Fibroblast of lung (primary cell): ENCODE measurements around the gene RFX1. TPM values are rescaled to one million over a fixed set of nuclear protein-coding genes. Genes with fewer than 3 reads are reported as not detected.

Experiments
- DNase-seq, 2 donors: peaks; one replicate each; pipeline versions ENCODE4 v3.0.0 to v3.0.0-alpha.2; 2010; ENCODE audit warnings: low read depth in 2 of 2
- H2AFZ ChIP-seq: 2 replicates; pipeline ENCODE4 v1.5.1; 2012; ENCODE audit warnings: low read length, control low read depth, inconsistent platforms
- H3K27ac ChIP-seq: 2 replicates; pipeline ENCODE4 v1.5.1; 2011; ENCODE audit warnings: low read length, control low read depth; ENCODE audit not compliant: insufficient read depth
- H3K27me3 ChIP-seq: 2 replicates; pipeline ENCODE4 v1.5.1; 2011; ENCODE audit warnings: mild to moderate bottlenecking, low read length; ENCODE audit not compliant: control insufficient read depth, insufficient read depth
- H3K36me3 ChIP-seq: 2 replicates; pipeline ENCODE4 v1.5.1; 2011; ENCODE audit warnings: low read length; ENCODE audit not compliant: control insufficient read depth, insufficient read depth
- H3K4me1 ChIP-seq: 2 replicates; pipeline ENCODE4 v1.5.1; 2011; ENCODE audit warnings: low read length; ENCODE audit not compliant: control insufficient read depth, insufficient read depth; ENCODE audit errors: extremely low read depth
- H3K4me2 ChIP-seq: 2 replicates; pipeline ENCODE4 v1.5.1; 2011; ENCODE audit warnings: low read length, control low read depth; ENCODE audit not compliant: insufficient read depth; ENCODE audit errors: extremely low read depth
- H3K4me3 ChIP-seq, 4 experiments: fragments of 200-600 bp in 1 of 4; sonication (generic) in 1 of 4; replicated peaks in 1 of 4; 2 replicates each; pipeline ENCODE4 v1.5.1; 2011 to 2016; ENCODE audit warnings: low read length in 4 of 4, low read depth in 3 of 4, mild to moderate bottlenecking in 3 of 4, control low read depth in 2 of 4, inconsistent platforms in 1 of 4, mixed read lengths in 1 of 4; ENCODE audit not compliant: insufficient read depth in 1 of 4; ENCODE audit errors: control extremely low read depth in 1 of 4
- H3K79me2 ChIP-seq: 2 replicates; pipeline ENCODE4 v1.5.1; 2012; ENCODE audit warnings: mild to moderate bottlenecking, low read length, inconsistent platforms; ENCODE audit not compliant: control insufficient read depth, insufficient read depth
- H3K9ac ChIP-seq: 2 replicates; pipeline ENCODE4 v1.5.1; 2011; ENCODE audit warnings: mild to moderate bottlenecking, low read length, control low read depth; ENCODE audit not compliant: insufficient read depth
- H3K9me3 ChIP-seq: 2 replicates; pipeline ENCODE4 v1.5.1; 2012; ENCODE audit warnings: low read depth, low read length; ENCODE audit not compliant: control insufficient read depth, insufficient read depth
- H4K20me1 ChIP-seq: 2 replicates; pipeline ENCODE4 v1.5.1; 2011; ENCODE audit warnings: low read length; ENCODE audit not compliant: control insufficient read depth, insufficient read depth; ENCODE audit errors: extremely low read depth
- EZH2 ChIP-seq: IDR thresholded peaks from 2 replicates; pipeline ENCODE4 v1.5.1; 2012; ENCODE audit warnings: low read length, control low read depth, mild to moderate bottlenecking; ENCODE audit errors: missing control alignments
- polyA plus RNA-seq, 2 donors: library from polyadenylated mRNA; depleted of rRNA in 1 of 2; stranded (reverse) in 1 of 2; unstranded in 1 of 2; fragments of >200 nt; gene quantifications; 2 replicates each; pipeline ENCODE4 v1.2.1, GENCODE V29; 2011 to 2012; ENCODE audit warnings: missing spikeins in 1 of 2
- total RNA-seq: library from RNA; depleted of rRNA; stranded (reverse); fragments of >200 nt; gene quantifications from 2 replicates; pipeline ENCODE4 v1.2.1, GENCODE V29; 2014
- TF ChIP-seq, protein P1 (sequence below), 2 donors: IDR thresholded peaks in 1 of 2; conservative IDR thresholded peaks in 1 of 2; 1 replicate in 1 of 2; 2 replicates in 1 of 2; pipeline ENCODE4 v1.5.1; 2011 to 2012; ENCODE audit warnings: low read length in 2 of 2, control low read depth in 1 of 2, inconsistent platforms in 1 of 2, low read depth in 1 of 2, mild to moderate bottlenecking in 1 of 2

RFX1 gene
- total and polyA plus RNA-seq, 2 donors (not counting 1 experiment from before 2014, with no cell fraction given), result 0.44 to 2.6 TPM

DNA sequence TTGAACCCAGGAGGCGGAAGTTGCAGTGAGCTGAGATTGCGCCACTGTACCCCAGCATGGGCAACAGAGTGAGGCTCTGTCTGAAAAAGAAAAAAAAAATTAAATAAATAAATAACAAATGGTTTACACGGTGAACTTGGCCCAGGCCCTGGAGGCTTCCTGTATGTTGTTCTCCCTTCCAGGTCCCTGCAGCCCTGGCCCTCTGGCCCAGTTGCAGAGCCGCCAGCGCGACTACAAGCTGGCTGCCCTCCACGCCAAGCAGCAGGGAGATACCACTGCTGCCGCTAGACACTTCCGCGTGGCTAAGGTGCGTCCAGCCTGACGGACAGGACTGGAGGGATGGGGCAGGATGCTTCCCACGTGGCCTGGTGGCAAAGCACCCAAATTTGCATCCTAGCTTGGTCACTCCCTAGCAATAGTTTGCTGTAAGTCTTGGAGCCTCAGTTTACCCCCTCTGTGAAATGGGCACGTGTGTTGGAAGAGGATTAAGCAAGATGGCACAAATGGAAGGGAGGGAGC is 88.2 kb downstream of the RFX1 start:
- Histone ChIP-seq H3K4me2 (no peak overlapping the region), H3K79me2 (no peaks in the 10 kb centered on the region), H3K9me3 (no peaks in the 10 kb centered on the region), H3K36me3 (peaks cover 14% of the 10 kb centered on the region), H3K4me1 (no peaks in the 10 kb centered on the region), H3K27ac (no peak overlapping the region), H2AFZ (no peak overlapping the region), H3K4me3 (no peak overlapping the region), H3K27me3 (no peaks in the 10 kb centered on the region), H3K9ac (no peak overlapping the region), H4K20me1 (no peaks in the 10 kb centered on the region)
- DNase-seq, result no peak
- TF ChIP-seq, protein P1, sequence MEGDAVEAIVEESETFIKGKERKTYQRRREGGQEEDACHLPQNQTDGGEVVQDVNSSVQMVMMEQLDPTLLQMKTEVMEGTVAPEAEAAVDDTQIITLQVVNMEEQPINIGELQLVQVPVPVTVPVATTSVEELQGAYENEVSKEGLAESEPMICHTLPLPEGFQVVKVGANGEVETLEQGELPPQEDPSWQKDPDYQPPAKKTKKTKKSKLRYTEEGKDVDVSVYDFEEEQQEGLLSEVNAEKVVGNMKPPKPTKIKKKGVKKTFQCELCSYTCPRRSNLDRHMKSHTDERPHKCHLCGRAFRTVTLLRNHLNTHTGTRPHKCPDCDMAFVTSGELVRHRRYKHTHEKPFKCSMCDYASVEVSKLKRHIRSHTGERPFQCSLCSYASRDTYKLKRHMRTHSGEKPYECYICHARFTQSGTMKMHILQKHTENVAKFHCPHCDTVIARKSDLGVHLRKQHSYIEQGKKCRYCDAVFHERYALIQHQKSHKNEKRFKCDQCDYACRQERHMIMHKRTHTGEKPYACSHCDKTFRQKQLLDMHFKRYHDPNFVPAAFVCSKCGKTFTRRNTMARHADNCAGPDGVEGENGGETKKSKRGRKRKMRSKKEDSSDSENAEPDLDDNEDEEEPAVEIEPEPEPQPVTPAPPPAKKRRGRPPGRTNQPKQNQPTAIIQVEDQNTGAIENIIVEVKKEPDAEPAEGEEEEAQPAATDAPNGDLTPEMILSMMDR (conservative IDR thresholded peaks at IDR 0.05 in 1 of 2, IDR thresholded peaks at IDR 0.05 in 1 of 2; ENCODE audit: low read depth in 1 of 2, low read length in 2 of 2), result no peak
- TF ChIP-seq EZH2, result no peak

DNA sequence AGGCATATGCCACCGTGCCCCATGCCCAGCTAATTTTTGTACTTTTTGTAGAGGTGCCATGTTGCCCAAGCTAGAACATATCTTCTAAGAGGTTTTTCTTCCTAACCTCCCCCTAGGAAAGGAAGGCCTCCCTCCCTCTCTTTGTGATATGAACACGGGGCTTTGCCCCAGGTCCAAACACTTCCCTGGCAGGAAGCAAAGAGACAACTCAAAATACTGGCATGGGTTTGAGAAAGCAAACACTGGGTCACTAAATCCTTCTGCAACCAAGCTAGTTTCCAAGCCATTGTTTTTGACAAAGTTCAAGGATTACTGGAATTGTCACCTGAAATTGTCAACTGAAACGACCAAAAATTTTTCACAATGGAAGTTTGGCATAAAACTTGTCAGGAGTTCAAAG is 91.3 kb downstream of the RFX1 start:
- Histone ChIP-seq H4K20me1 (no peaks in the 10 kb centered on the region), H3K79me2 (no peaks in the 10 kb centered on the region), H3K9ac (no peak overlapping the region), H3K9me3 (no peaks in the 10 kb centered on the region), H3K4me3 (no peak overlapping the region), H3K4me2 (no peak overlapping the region), H3K27me3 (no peaks in the 10 kb centered on the region), H3K4me1 (no peaks in the 10 kb centered on the region), H3K27ac (no peak overlapping the region), H2AFZ (no peak overlapping the region), H3K36me3 (peaks cover 11% of the 10 kb centered on the region)
- DNase-seq, result no peak
- no peak for TF ChIP-seq EZH2

DNA sequence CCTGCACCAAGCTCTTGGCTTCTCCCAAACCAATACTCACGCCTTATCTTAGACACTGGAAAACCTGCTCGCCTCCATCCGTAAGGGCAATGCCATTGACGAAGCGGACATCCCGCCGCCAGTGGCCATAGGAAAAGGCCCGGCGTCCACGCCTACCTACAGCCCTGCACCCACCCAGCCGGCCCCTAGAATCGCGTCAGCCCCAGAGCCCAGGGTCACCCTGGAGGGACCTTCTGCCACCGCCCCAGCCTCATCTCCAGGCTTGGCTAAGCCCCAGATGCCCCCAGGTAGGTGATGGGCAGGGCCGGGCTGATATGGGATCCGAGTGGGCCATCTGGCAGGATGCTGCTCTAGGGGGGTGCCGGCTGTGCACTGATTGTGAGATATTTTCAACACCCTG is 92.8 kb downstream of the RFX1 start:
- peaks cover 7% of the 10 kb centered on the region for H3K36me3 ChIP-seq

More for the DNA sequence above, 92.8 kb downstream of the RFX1 start:
- Histone ChIP-seq H3K4me1 (no peaks in the 10 kb centered on the region), H3K27me3 (no peaks in the 10 kb centered on the region), H3K27ac (no peak overlapping the region), H3K9me3 (no peaks in the 10 kb centered on the region), H3K79me2 (no peaks in the 10 kb centered on the region), H3K4me2 (no peak overlapping the region), H3K4me3 (no peak overlapping the region), H3K9ac (no peak overlapping the region), H2AFZ (no peak overlapping the region), H4K20me1 (no peaks in the 10 kb centered on the region)
- no peak for TF ChIP-seq EZH2
- TF ChIP-seq, protein P1 (conservative IDR thresholded peaks at IDR 0.05 in 1 of 2, IDR thresholded peaks at IDR 0.05 in 1 of 2; ENCODE audit: low read depth in 1 of 2, low read length in 2 of 2), result no peak
- DNase-seq, result no peak

Other genes starting within 250 kb of the RFX1 start
- gene MRI1, start 241.8 kb downstream of the RFX1 start, total RNA-seq, result 17.7 and 20.3 TPM in 2 replicates
- gene MRI1, start 241.8 kb downstream of the RFX1 start, polyA plus RNA-seq, result 5.2 and 17.1 TPM in 2 replicates
- 50.1 and 58.8 TPM in 2 replicates for gene C19orf53, start 231.9 kb downstream of the RFX1 start, total RNA-seq
- 146 and 206 TPM in 2 replicates for gene C19orf53, start 231.9 kb downstream of the RFX1 start, polyA plus RNA-seq
- gene ZSWIM4, start 210.9 kb downstream of the RFX1 start, total RNA-seq, result 5.6 and 6.7 TPM in 2 replicates
- gene ZSWIM4, start 210.9 kb downstream of the RFX1 start, polyA plus RNA-seq, result 1.6 and 2.0 TPM in 2 replicates
- not detected in 2 replicates for gene NANOS3, start 129.2 kb downstream of the RFX1 start, total RNA-seq
- not detected in 2 replicates for gene NANOS3, start 129.2 kb downstream of the RFX1 start, polyA plus RNA-seq
- gene BRME1, start 100.2 kb downstream of the RFX1 start, total RNA-seq, result 0.51 and 0.83 TPM in 2 replicates
- gene BRME1, start 100.2 kb downstream of the RFX1 start, polyA plus RNA-seq, result 0.23 and 0.29 TPM in 2 replicates
- gene CC2D1A, start 100.1 kb downstream of the RFX1 start, total RNA-seq, result 5.1 and 10.6 TPM in 2 replicates
- gene CC2D1A, start 100.1 kb downstream of the RFX1 start, polyA plus RNA-seq, result 7.0 and 9.3 TPM in 2 replicates
- 1.0 and 2.1 TPM in 2 replicates for gene PODNL1, start 67.9 kb downstream of the RFX1 start, total RNA-seq
- gene PODNL1, start 67.9 kb downstream of the RFX1 start, polyA plus RNA-seq, result 3.5 and 6.9 TPM in 2 replicates
- 5.1 and 6.3 TPM in 2 replicates for gene DCAF15, start 53.8 kb downstream of the RFX1 start, total RNA-seq
- 9.5 and 14.3 TPM in 2 replicates for gene DCAF15, start 53.8 kb downstream of the RFX1 start, polyA plus RNA-seq
- not detected in 2 replicates for gene RLN3, start 21.8 kb upstream of the RFX1 start, total RNA-seq
- not detected in 2 replicates for gene RLN3, start 21.8 kb upstream of the RFX1 start, polyA plus RNA-seq
- 2.1 and 2.6 TPM in 2 replicates for gene IL27RA, start 25.4 kb upstream of the RFX1 start, total RNA-seq
- gene IL27RA, start 25.4 kb upstream of the RFX1 start, polyA plus RNA-seq, result 0.84 and 1.2 TPM in 2 replicates
- 0.51 and 1.3 TPM in 2 replicates for gene PALM3, start 55.8 kb upstream of the RFX1 start, total RNA-seq
- gene PALM3, start 55.8 kb upstream of the RFX1 start, polyA plus RNA-seq, result 0.02 and 0.20 TPM in 2 replicates
- 0.77 and 0.83 TPM in 2 replicates for gene MISP3, start 66.5 kb upstream of the RFX1 start, total RNA-seq
- 0.33 and 0.41 TPM in 2 replicates for gene MISP3, start 66.5 kb upstream of the RFX1 start, polyA plus RNA-seq
- gene C19orf67, start 79.5 kb upstream of the RFX1 start, total RNA-seq, result not detected in 2 replicates
- not detected in 2 replicates for gene C19orf67, start 79.5 kb upstream of the RFX1 start, polyA plus RNA-seq
- gene SAMD1, start 84.4 kb upstream of the RFX1 start, total RNA-seq, result 19.0 and 24.1 TPM in 2 replicates
- gene SAMD1, start 84.4 kb upstream of the RFX1 start, polyA plus RNA-seq, result 7.3 and 14.5 TPM in 2 replicates
- 30.6 and 43.6 TPM in 2 replicates for gene PRKACA, start 111.4 kb upstream of the RFX1 start, total RNA-seq
- gene PRKACA, start 111.4 kb upstream of the RFX1 start, polyA plus RNA-seq, result 67.4 and 104 TPM in 2 replicates
- 0.26 and 2.6 TPM in 2 replicates for gene ASF1B, start 130.3 kb upstream of the RFX1 start, total RNA-seq
- 6.5 and 26.2 TPM in 2 replicates for gene ASF1B, start 130.3 kb upstream of the RFX1 start, polyA plus RNA-seq
- gene ADGRL1, start 199.8 kb upstream of the RFX1 start, total RNA-seq, result 3.1 and 3.5 TPM in 2 replicates
- gene ADGRL1, start 199.8 kb upstream of the RFX1 start, polyA plus RNA-seq, result 0.88 and 1.7 TPM in 2 replicates